H9 (cell line): ENCODE data around the gene TIAM2. TPM values are rescaled to one million over a fixed set of nuclear protein-coding genes. Genes with fewer than 3 reads are reported as not detected.

Experiments
- DNase-seq: peaks from one replicate; pipeline ENCODE4 v3.0.0-alpha.2; 2017
- H2AFZ ChIP-seq: one replicate; pipeline ENCODE4 v1.6.1; 2013; ENCODE audit warnings: mild to moderate bottlenecking, low read length, control low read depth, moderate library complexity
- H2AK5ac ChIP-seq: 2 replicates; pipeline ENCODE4 v1.6.1; 2013; ENCODE audit warnings: low read length, control low read depth, mixed read lengths; ENCODE audit not compliant: insufficient read length
- H2BK120ac ChIP-seq: one replicate; pipeline ENCODE4 v1.6.1; 2013; ENCODE audit warnings: low read depth, mild to moderate bottlenecking, low read length, control low read depth, inconsistent platforms; ENCODE audit not compliant: poor library complexity, severe bottlenecking
- H2BK12ac ChIP-seq: 2 replicates; pipeline ENCODE4 v1.6.1; 2013; ENCODE audit warnings: low read length, control low read depth, mixed read lengths, low read depth; ENCODE audit not compliant: insufficient read length
- H2BK15ac ChIP-seq: 2 replicates; pipeline ENCODE4 v1.6.1; 2013; ENCODE audit warnings: low read depth, low read length, control low read depth
- H2BK20ac ChIP-seq: one replicate; pipeline ENCODE4 v1.6.1; 2013; ENCODE audit warnings: low read depth, mild to moderate bottlenecking, low read length, control low read depth, inconsistent platforms; ENCODE audit not compliant: poor library complexity, severe bottlenecking
- H2BK5ac ChIP-seq: 2 replicates; pipeline ENCODE4 v1.6.1; 2013; ENCODE audit warnings: low read length, control low read depth, mixed read lengths; ENCODE audit not compliant: insufficient read length
- H3K14ac ChIP-seq: 2 replicates; pipeline ENCODE4 v1.6.1; 2013; ENCODE audit warnings: low read length, control low read depth; ENCODE audit not compliant: insufficient read depth
- H3K18ac ChIP-seq: 2 replicates; pipeline ENCODE4 v1.6.1; 2013; ENCODE audit warnings: low read depth, mild to moderate bottlenecking, mixed read lengths, low read length, control low read depth; ENCODE audit not compliant: insufficient read length
- H3K23ac ChIP-seq: 2 replicates; pipeline ENCODE4 v1.6.1; 2013; ENCODE audit warnings: low read length, control low read depth, mixed read lengths, low read depth; ENCODE audit not compliant: insufficient read length
- H3K23me2 ChIP-seq: 2 replicates; pipeline ENCODE4 v1.6.1; 2013; ENCODE audit warnings: low read depth, mild to moderate bottlenecking, mixed read lengths, low read length, control low read depth; ENCODE audit not compliant: insufficient read length, poor library complexity, severe bottlenecking
- H3K27ac ChIP-seq: 2 replicates; pipeline ENCODE4 v1.5.1; 2013; ENCODE audit warnings: low read length, control low read depth, mixed read lengths, low read depth; ENCODE audit not compliant: insufficient read length
- H3K27me3 ChIP-seq: 2 replicates; pipeline ENCODE4 v1.6.1; 2013; ENCODE audit warnings: low read length, control low read depth, inconsistent platforms; ENCODE audit not compliant: insufficient read depth
- H3K4ac ChIP-seq: 2 replicates; pipeline ENCODE4 v1.6.1; 2013; ENCODE audit warnings: low read depth, mild to moderate bottlenecking, control low read depth, inconsistent platforms, low read length, moderate library complexity
- H3K4me1 ChIP-seq: 2 replicates; pipeline ENCODE4 v1.6.1; 2013; ENCODE audit warnings: low read length, control low read depth, inconsistent platforms; ENCODE audit not compliant: insufficient read depth
- H3K4me2 ChIP-seq: 2 replicates; pipeline ENCODE4 v1.6.1; 2013; ENCODE audit warnings: low read length, control low read depth, mixed read lengths; ENCODE audit not compliant: insufficient read length, insufficient read depth
- H3K56ac ChIP-seq: 2 replicates; pipeline ENCODE4 v1.6.1; 2013; ENCODE audit warnings: low read depth, mild to moderate bottlenecking, mixed read lengths, low read length, control low read depth; ENCODE audit not compliant: insufficient read length
- H3K79me1 ChIP-seq: 2 replicates; pipeline ENCODE4 v1.6.1; 2013; ENCODE audit warnings: low read depth, mild to moderate bottlenecking, moderate library complexity, low read length, control low read depth, inconsistent platforms; ENCODE audit not compliant: insufficient read depth, poor library complexity, severe bottlenecking
- H3K79me2 ChIP-seq: 2 replicates; pipeline ENCODE4 v1.6.1; 2013; ENCODE audit warnings: low read length, control low read depth, inconsistent platforms; ENCODE audit not compliant: insufficient read depth
- H3K9ac ChIP-seq: 2 replicates; pipeline ENCODE4 v1.6.1; 2013; ENCODE audit warnings: low read length, control low read depth, mixed read lengths; ENCODE audit not compliant: insufficient read length; ENCODE audit errors: extremely low read depth
- H3K9me3 ChIP-seq: one replicate; pipeline ENCODE4 v1.6.1; 2013; ENCODE audit warnings: low read depth, low read length, inconsistent platforms; ENCODE audit not compliant: control insufficient read depth
- H3T11ph ChIP-seq: one replicate; pipeline ENCODE4 v1.6.1; 2013; ENCODE audit warnings: mild to moderate bottlenecking, low read length, control low read depth, inconsistent platforms
- H4K20me1 ChIP-seq: one replicate; pipeline ENCODE4 v1.6.1; 2013; ENCODE audit not compliant: control insufficient read depth, insufficient read length, insufficient read depth
- H4K5ac ChIP-seq: 2 replicates; pipeline ENCODE4 v1.6.1; 2013; ENCODE audit warnings: low read depth, mild to moderate bottlenecking, mixed read lengths, low read length, control low read depth; ENCODE audit not compliant: insufficient read length
- H4K8ac ChIP-seq: replicated peaks from 2 replicates; pipeline ENCODE4 v1.6.1; 2013; ENCODE audit warnings: low read length, control low read depth, mixed read lengths, low read depth; ENCODE audit not compliant: insufficient read length
- H4K91ac ChIP-seq: 2 replicates; pipeline ENCODE4 v1.6.1; 2013; ENCODE audit warnings: low read depth, mild to moderate bottlenecking, moderate library complexity, mixed read lengths, low read length, control low read depth; ENCODE audit not compliant: insufficient read length
- H3K27ac Mint-ChIP-seq, 3 experiments: 2 replicates in 2 of 3; 3 replicates in 1 of 3; pipeline ENCODE4 v1.8.0; 2020 to 2021; ENCODE audit warnings: mixed read lengths in 3 of 3, mild to moderate bottlenecking in 1 of 3, moderate library complexity in 1 of 3
- H3K27me3 Mint-ChIP-seq: 2 replicates; pipeline ENCODE4 v1.8.0; 2021; ENCODE audit warnings: low read depth, mild to moderate bottlenecking, moderate library complexity, mixed read lengths
- H3K36me3 Mint-ChIP-seq, 3 experiments: 2 replicates in 2 of 3; 3 replicates in 1 of 3; pipeline ENCODE4 v1.8.0; 2020 to 2021; ENCODE audit warnings: low read depth in 3 of 3, mixed read lengths in 3 of 3; ENCODE audit not compliant: insufficient read depth in 1 of 3
- H3K4me1 Mint-ChIP-seq, 2 experiments: 2 replicates each; pipeline ENCODE4 v1.8.0; 2020; ENCODE audit warnings: mixed read lengths in 2 of 2
- H3K4me3 Mint-ChIP-seq, 2 experiments: 2 replicates in 1 of 2; 3 replicates in 1 of 2; pipeline ENCODE4 v1.8.0; 2020 to 2021; ENCODE audit warnings: mild to moderate bottlenecking in 2 of 2, mixed read lengths in 2 of 2, moderate library complexity in 1 of 2
- H3K9me3 Mint-ChIP-seq, 2 experiments: 2 replicates in 1 of 2; 3 replicates in 1 of 2; pipeline ENCODE4 v1.8.0; 2020; ENCODE audit warnings: mild to moderate bottlenecking in 2 of 2, mixed read lengths in 2 of 2, moderate library complexity in 1 of 2
- CTCF ChIP-seq: fragments of 200-600 bp; sonication (generic); conservative IDR thresholded peaks from 3 replicates; pipeline ENCODE4 v1.8.0; 2021; ENCODE audit warnings: antibody characterized with exemption, mild to moderate bottlenecking
- whole genome bisulfite sequencing: extraction: QIAGEN DNeasy Blood & Tissue Kit; methylation state at CpG from one replicate; pipeline ENCODE4 v1.1.7; 2013; ENCODE audit warnings: missing lambda C conversion rate, low lambda C conversion rate, mixed read lengths; ENCODE audit not compliant: insufficient read length; ENCODE audit errors: extremely low coverage; 5-methylcytosine and 5-hydroxymethylcytosine counted together
- total RNA-seq: library from RNA; stranded (reverse); gene quantifications from 2 replicates; pipeline ENCODE4 v1.2.1, GENCODE V29; 2021

TIAM2 gene
- total RNA-seq, 1 experiment from 2014 or later, result 6.3 TPM

GRCh38 chr6:155173488-155173887, 178.4 kb downstream of the TIAM2 start:
- no peak overlapping the region for H2BK120ac ChIP-seq
- no peak overlapping the region for H4K5ac ChIP-seq
- no peaks in the 10 kb centered on the region for H3K9me3 ChIP-seq
- no peaks in the 10 kb centered on the region for H3K79me2 ChIP-seq
- Mint-ChIP-seq H3K27me3 (no peaks in the 10 kb centered on the region), H3K36me3 (no peaks in the 10 kb centered on the region; a peak in 3 of 7 replicates), H3K27ac (peak overlapping the region in 1 of 3 experiments; percentile 34; a peak in 3 of 7 replicates), H3K9me3 (no peaks in the 10 kb centered on the region), H3K4me3 (no peak overlapping the region), H3K4me1 (peaks cover 28 to 31% of the 10 kb centered on the region in 2 experiments)
- no peak overlapping the region for H3K14ac ChIP-seq
- no peak overlapping the region for H4K91ac ChIP-seq
- H2BK15ac ChIP-seq, result no peak overlapping the region
- no peaks in the 10 kb centered on the region for H3K79me1 ChIP-seq
- H2AFZ ChIP-seq, result no peak overlapping the region
- H3K23ac ChIP-seq, result no peak overlapping the region
- no CpG with 5 or more reads among the region's 5 CpGs for WGBS
- TF ChIP-seq CTCF, result no peak
- no peaks in the 10 kb centered on the region for H3K23me2 ChIP-seq
- H4K20me1 ChIP-seq, result no peaks in the 10 kb centered on the region
- H3K27ac ChIP-seq, result no peak overlapping the region
- no peak overlapping the region for H3K4me2 ChIP-seq
- no peaks in the 10 kb centered on the region for H3K27me3 ChIP-seq
- no peak overlapping the region for H2BK5ac ChIP-seq
- H3K18ac ChIP-seq, result no peak overlapping the region
- no peak overlapping the region for H2BK12ac ChIP-seq
- no peak overlapping the region for H3K4ac ChIP-seq
- H4K8ac ChIP-seq, result no peak overlapping the region
- no peak overlapping the region for H2AK5ac ChIP-seq
- H3T11ph ChIP-seq, result no peak overlapping the region
- H2BK20ac ChIP-seq, result no peak overlapping the region
- H3K56ac ChIP-seq, result no peak overlapping the region
- no peak for DNase-seq
- H3K9ac ChIP-seq, result no peak overlapping the region
- peaks cover 2% of the 10 kb centered on the region; the same call in 1 of the 2 replicates for H3K4me1 ChIP-seq
